ENCODE measurements around the gene SEMA4D.

The SEMA4D gene

DNA sequence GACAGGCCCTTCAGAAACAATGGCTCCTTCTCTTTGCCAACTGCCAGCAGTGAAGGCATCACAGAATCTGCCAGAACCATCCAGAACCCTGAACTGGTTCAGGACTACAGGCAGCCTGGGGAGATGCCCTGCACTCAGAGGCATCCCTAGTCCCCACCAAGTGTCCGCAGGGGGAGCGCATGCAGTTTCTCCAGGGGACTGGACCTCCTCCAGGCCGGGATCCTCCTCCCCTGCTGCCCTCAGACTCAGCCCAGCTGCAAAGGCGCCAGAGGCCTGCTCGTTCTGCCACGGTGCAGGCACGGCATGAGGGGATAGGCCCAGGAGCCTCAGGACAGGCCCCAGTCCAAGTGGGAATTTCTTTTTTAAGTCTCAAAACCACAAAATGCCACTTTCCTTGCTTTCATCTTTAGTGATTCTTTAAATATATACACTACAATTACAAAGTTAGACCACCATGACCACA lies 72.0 kb downstream of the SEMA4D start:
- TF ChIP-seq, protein P1, sequence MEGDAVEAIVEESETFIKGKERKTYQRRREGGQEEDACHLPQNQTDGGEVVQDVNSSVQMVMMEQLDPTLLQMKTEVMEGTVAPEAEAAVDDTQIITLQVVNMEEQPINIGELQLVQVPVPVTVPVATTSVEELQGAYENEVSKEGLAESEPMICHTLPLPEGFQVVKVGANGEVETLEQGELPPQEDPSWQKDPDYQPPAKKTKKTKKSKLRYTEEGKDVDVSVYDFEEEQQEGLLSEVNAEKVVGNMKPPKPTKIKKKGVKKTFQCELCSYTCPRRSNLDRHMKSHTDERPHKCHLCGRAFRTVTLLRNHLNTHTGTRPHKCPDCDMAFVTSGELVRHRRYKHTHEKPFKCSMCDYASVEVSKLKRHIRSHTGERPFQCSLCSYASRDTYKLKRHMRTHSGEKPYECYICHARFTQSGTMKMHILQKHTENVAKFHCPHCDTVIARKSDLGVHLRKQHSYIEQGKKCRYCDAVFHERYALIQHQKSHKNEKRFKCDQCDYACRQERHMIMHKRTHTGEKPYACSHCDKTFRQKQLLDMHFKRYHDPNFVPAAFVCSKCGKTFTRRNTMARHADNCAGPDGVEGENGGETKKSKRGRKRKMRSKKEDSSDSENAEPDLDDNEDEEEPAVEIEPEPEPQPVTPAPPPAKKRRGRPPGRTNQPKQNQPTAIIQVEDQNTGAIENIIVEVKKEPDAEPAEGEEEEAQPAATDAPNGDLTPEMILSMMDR (IDR thresholded peaks at IDR 0.05; ENCODE audit: control insufficient read depth, insufficient read depth, low read depth, low read length, missing control alignments), result no peak
- no peak overlapping the region for H3K4me3 ChIP-seq (ENCODE audit: control insufficient read depth, low read depth, low read length)
- no peak for DNase-seq (ENCODE audit: low read depth)

DNA sequence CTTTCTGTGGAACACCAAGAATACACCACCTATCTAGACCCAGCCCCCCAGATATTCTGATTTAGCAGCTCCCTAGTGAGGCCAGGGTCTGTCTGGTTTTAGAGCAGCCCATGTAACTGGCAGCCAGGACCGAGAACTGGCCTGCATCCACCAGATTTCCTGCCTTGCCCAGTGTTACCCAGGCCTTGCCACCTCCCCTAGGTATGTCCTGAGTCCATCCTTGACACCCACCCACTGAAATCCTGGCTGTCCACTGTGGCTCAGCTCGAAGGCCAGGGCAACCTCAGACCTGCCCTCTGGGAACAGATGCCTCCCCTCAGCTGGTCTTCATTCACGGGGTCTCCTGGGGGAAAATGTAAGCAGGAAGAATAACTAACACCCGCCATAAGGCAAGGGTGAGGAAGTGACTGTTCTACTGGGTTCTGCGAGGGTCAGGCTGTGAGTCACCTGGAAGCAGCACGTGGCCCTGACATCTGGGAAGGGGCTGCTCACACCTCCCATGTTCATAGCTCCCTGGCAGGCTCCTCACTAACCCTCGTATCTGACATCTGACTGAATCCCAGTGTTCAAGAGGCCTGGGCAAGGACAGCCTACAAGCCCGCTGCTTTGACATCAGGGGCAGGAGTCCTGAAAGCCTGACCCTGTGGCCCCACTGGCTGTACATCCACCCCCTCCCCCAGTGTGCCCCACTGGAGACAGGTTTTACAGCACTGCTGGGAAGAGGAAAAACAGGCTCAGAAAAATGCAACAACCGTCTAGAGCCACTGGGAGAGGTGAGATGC lies 72.7 kb downstream of the SEMA4D start:
- DNase-seq (ENCODE audit: low read depth), result no peak
- TF ChIP-seq, protein P1 (IDR thresholded peaks at IDR 0.05; ENCODE audit: control insufficient read depth, insufficient read depth, low read depth, low read length, missing control alignments), result no peak
- no peak overlapping the region for H3K4me3 ChIP-seq (ENCODE audit: control insufficient read depth, low read depth, low read length)

- TF ChIP-seq, protein P1 (IDR thresholded peaks at IDR 0.05; ENCODE audit: control insufficient read depth, insufficient read depth, low read depth, low read length, missing control alignments), result no peak
- H3K4me3 ChIP-seq (ENCODE audit: control insufficient read depth, low read depth, low read length), result no peak overlapping the region
- peak; percentile 33 for DNase-seq (ENCODE audit: low read depth)
Observed at GRCh38 chr9:89422151-89422975, 75.5 kb downstream of the SEMA4D start.

GRCh38 chr9:89421595-89421994 lies 76.3 kb downstream of the SEMA4D start:
- TF ChIP-seq, protein P1 (IDR thresholded peaks at IDR 0.05; ENCODE audit: control insufficient read depth, insufficient read depth, low read depth, low read length, missing control alignments), result no peak
- no peak for DNase-seq (ENCODE audit: low read depth)
- H3K4me3 ChIP-seq (ENCODE audit: control insufficient read depth, low read depth, low read length), result no peak overlapping the region

- DNase-seq (ENCODE audit: low read depth), result no peak
- H3K4me3 ChIP-seq (ENCODE audit: control insufficient read depth, low read depth, low read length), result no peak overlapping the region
- TF ChIP-seq, protein P1 (IDR thresholded peaks at IDR 0.05; ENCODE audit: control insufficient read depth, insufficient read depth, low read depth, low read length, missing control alignments), result no peak
Observed at GRCh38 chr9:89420397-89421178, 77.3 kb downstream of the SEMA4D start.

DNA sequence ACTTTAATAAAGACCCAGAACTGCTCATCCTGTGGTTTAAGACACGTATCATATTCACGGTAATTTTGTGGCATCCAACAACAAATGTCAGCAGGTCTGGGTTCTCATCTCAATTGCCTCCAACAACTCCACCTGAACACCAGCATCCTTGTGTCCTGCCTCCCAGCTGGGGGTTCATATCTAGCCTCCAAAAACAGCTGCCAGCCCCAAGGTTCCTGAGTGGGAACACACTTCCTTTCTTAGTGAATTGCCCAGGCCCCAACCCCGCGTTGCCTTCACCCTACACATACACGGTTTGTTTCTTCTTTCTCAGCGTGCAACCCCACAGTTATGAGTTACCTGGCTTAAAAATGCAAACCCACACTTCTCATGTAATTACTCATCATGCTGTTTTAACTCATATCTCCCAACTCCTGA lies 77.9 kb downstream of the SEMA4D start:
- H3K4me3 ChIP-seq (ENCODE audit: control insufficient read depth, low read depth, low read length), result no peak overlapping the region
- TF ChIP-seq, protein P1 (IDR thresholded peaks at IDR 0.05; ENCODE audit: control insufficient read depth, insufficient read depth, low read depth, low read length, missing control alignments), result no peak
- no peak for DNase-seq (ENCODE audit: low read depth)

Data from AG09309 (cell line).